ENCODE results near the gene TMEM51.
A peak's percentile ranks its signal among the peaks of the same experiment; 100 is the strongest.

The TMEM51 gene

DNA sequence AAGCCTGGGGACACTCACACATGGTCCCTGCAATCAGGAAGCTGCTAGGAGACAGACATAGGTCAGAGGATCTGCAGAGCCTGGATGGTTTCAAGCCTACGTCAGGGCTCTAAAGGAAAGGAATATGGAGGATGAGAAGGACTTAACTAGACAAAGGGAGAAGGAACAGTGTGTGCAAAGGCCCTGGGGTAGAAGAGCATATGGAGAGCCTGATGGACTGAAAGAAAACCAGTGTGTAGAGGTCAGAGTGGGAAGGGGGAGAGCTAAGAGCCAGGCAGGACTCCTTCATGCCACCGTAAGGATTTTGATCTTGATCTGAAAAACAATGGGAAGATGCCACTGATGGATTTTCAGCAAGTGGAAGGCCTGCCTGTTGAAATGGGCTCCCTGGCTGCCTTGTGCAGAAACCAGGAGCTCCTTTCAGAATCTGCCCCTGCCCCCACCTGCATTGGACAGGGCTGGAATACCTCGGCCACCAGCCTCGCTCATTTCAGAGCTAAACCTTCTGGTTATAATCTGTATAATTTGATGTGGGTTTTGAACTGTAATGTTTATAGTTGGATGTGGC lies 102.1 kb downstream of the TMEM51 start:
- no peak for DNase-seq

DNA sequence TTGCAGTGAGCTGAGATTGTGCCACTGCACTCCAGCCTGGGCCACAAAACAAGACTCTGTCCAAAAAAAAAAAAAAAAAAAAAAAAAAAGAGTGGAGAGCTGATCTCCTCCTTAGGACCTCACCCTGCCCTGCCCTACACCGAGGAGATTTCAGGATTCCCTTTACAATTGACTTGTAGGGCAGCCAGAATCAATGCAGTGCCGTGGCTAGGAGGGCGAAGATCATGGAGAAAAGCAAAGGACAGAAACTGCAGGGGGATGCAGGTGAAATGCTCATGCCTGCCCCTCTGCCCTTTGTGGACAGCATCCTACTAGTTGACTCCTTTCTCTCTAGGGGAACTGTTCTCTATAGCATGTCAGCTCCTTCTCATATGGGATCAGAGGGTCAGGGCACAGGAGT lies 103.0 kb downstream of the TMEM51 start:
- no peak for DNase-seq

DNA sequence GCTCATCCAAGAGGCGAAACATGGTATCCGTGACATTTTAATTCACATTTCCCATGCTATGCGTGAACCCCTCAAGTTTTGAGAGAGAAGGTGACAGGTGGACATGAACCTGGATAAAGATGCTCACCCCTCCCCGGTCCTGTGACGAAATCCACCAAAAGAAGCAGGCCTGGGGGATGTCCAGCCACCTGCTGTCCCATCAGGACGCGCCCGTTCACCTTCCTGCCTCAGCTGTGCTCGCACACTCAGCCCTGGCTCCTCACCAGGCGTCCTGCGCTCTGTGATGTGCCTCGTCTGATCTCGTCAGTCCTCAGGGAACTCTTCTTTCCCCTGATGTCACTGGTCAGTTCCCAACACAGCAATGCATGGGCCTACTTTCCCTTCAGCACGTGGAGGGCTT lies 103.8 kb downstream of the TMEM51 start:
- DNase-seq, result no peak

- DNase-seq, result no peak
These were observed 105.5 kb downstream of the TMEM51 start for GRCh38 chr1:15258833-15259621.

DNA sequence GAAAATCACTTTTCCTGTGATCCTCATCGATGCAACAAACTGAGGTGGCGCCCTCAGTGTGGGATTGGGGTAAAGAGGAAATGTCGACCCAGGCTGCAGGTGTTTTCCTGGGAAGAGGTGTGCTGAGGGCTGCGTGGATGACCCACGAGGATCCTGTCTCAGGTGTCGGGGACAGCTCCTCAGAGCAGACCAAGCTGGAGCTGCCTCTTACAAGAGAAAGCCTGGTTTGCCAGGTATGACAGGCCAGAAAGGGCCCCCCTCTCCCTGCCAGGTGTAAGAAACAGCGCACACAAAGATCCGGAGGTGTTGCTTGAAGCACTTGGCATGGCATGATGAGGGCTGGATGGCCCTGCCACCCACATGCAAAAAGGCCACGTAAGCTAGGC lies 106.1 kb downstream of the TMEM51 start:
- DNase-seq, result no peak

DNA sequence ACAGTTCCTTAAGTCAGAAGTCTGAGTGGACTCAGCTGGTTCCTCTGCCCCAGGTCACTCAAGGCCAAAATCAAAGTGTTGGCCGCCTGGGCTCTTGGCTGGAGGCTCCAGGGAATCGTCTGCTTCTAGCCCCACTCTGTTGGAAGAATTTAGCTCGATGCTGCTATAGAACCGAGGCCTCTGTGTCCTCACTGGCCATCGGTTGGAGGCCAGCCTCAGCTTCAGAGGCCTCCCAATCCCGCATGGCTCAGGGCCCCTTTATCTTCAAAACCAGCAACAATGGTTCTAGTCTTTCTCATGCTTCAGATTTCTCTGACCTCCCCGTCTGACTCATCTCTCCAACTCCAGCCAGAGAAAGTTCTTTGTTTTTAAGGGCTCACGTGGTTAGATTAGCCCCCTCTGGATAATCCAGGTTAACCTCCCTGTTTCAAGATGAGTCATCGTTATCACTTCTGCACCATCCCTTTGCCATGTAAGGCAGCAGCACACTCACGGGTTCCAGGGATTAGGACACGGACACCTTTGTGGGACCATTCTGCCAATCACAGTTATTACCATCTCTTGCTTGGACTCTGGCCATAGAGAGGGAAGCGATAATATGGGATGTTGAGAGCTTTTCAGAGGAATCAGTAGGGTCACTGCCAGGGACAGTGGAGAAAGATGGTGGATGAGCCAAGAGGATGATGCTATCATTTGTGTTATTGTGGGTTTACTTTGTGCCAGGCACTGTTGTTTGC lies 107.0 kb downstream of the TMEM51 start:
- DNase-seq, result no peak

GRCh38 chr1:15261155-15262002 lies 107.8 kb downstream of the TMEM51 start:
- peak; percentile 13 for DNase-seq

DNA sequence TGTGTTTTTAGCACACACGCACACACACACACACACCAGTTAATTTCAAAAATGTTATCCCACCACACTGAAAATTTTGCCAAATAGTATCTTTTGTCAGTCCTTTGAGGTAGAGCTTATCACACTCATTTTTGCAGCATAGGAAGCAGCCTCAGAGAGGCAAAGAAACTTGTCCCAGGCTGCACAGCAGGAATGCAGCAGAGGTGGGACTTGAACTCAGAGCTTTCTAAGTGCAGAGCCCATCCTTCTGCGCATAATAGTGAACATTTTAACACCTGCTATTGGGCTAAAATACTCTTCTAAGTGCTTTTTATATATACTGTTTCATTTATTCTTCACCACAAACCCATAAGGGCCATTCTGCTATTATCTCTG lies 108.4 kb downstream of the TMEM51 start:
- DNase-seq, result no peak

DNA sequence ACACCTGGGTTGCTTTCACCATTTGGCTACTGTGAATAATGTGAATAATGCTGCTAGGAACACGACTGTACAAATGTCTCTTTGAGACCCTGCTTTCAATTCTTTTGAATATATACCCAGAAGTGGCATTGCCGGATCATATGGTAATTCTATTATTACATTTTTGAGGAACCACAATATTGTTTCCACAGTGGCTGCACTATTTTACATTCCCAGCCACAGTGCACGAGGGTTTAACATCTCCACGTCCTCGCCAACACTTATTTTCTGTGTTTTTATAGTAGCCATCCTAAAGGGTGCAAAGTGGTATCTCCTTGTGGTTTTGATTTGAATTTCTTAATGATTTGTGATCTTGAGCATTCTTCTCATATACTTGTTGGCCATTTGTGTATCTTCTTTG lies 109.2 kb downstream of the TMEM51 start:
- DNase-seq, result no peak

- no peak for DNase-seq
These were observed 111.2 kb downstream of the TMEM51 start for GRCh38 chr1:15264769-15265168.

Measured in stimulated activated CD4-positive, alpha-beta T cell treated with anti-CD3 and anti-CD28 coated beads, Interleukin-1b, Interleukin-23, amount 100 ng/mL, for 48 hours (primary cell).